Activated CD8-positive, alpha-beta memory T cell treated with anti-CD3 and anti-CD28 coated beads, Interleukin-2, amount 50 U/mL, for 1 hour (primary cell): ENCODE results near the gene NIT2.
"Not testable (repeated sequence)": the region's sequence is repeated elsewhere in the genome, so short reads cannot be mapped to it uniquely, and the experiment has no call there.

ENCODE experiments used
- DNase-seq: peaks from one replicate; pipeline ENCODE4 v3.0.0-alpha.2; 2020; ENCODE audit errors: extremely low read depth

Gene NIT2

GRCh38 chr3:100338911-100339310, 4.4 kb downstream of the NIT2 start:
- no peak for DNase-seq

GRCh38 chr3:100339786-100340185, 5.2 kb downstream of the NIT2 start:
- DNase-seq, result no peak

- DNase-seq, result no peak
These were observed 6.0 kb downstream of the NIT2 start for GRCh38 chr3:100340527-100340926.

GRCh38 chr3:100348727-100349126, 14.2 kb downstream of the NIT2 start:
- no peak for DNase-seq

GRCh38 chr3:100351770-100352169, 17.2 kb downstream of the NIT2 start:
- not testable (repeated sequence) for DNase-seq

- no peak for DNase-seq
These were observed 18.0 kb downstream of the NIT2 start for GRCh38 chr3:100352296-100353231.

- DNase-seq, result no peak
These were observed 20.3 kb downstream of the NIT2 start for GRCh38 chr3:100354850-100355249.

GRCh38 chr3:100358413-100358812, 23.9 kb downstream of the NIT2 start:
- no peak for DNase-seq

- DNase-seq, result no peak
These were observed 24.5 kb downstream of the NIT2 start for GRCh38 chr3:100359035-100359434.

GRCh38 chr3:100360757-100361496, 26.4 kb downstream of the NIT2 start:
- DNase-seq, result no peak

GRCh38 chr3:100361897-100362296, 27.3 kb downstream of the NIT2 start:
- DNase-seq, result no peak

- DNase-seq, result no peak
These were observed 29.9 kb downstream of the NIT2 start for GRCh38 chr3:100364421-100364820.

GRCh38 chr3:100366424-100366823, 31.9 kb downstream of the NIT2 start:
- DNase-seq, result no peak

- no peak for DNase-seq
These were observed 33.9 kb downstream of the NIT2 start for GRCh38 chr3:100368441-100368840.

- no peak for DNase-seq
These were observed 36.2 kb downstream of the NIT2 start for GRCh38 chr3:100370756-100371155.

GRCh38 chr3:100374521-100374920, 40.0 kb downstream of the NIT2 start:
- no peak for DNase-seq

- DNase-seq, result no peak
These were observed 41.7 kb downstream of the NIT2 start for GRCh38 chr3:100376301-100376700.

GRCh38 chr3:100384733-100385525, 50.4 kb downstream of the NIT2 start:
- DNase-seq, result no peak

GRCh38 chr3:100386437-100387074, 52.0 kb downstream of the NIT2 start:
- no peak for DNase-seq

- DNase-seq, result no peak
These were observed 54.5 kb downstream of the NIT2 start for GRCh38 chr3:100389025-100389424.

- no peak for DNase-seq
These were observed 61.3 kb downstream of the NIT2 start for GRCh38 chr3:100395679-100396431.
